Activated CD4-positive, alpha-beta T cell treated with anti-CD3 and anti-CD28 coated beads, Interleukin-2, amount 10 ng/mL, durations not matched to agents 7 days and 5 days (primary cell): Measurements from ENCODE around the gene NSUN4. TPM values are rescaled to one million over a fixed set of nuclear protein-coding genes. Genes with fewer than 3 reads are reported as not detected.

ENCODE experiments used
- CTCF ChIA-PET: fragments of 350-600 bp; sonication (Branson Sonifier 250); formaldehyde crosslinking; loops from one replicate; lab custom pipeline; 2021; ENCODE audit warnings: antibody characterized with exemption; lab: Charles Lee
- POLR2A ChIA-PET: fragments of 350-600 bp; sonication (Branson Sonifier 250); formaldehyde crosslinking; loops from one replicate; lab custom pipeline; 2021; ENCODE audit warnings: antibody characterized with exemption; lab: Charles Lee
- DNase-seq: peaks from one replicate; pipeline ENCODE4 v3.0.0-alpha.2; 2020
- H3K27ac Mint-ChIP-seq: one replicate; pipeline ENCODE4 v1.8.0; 2021; ENCODE audit warnings: mild to moderate bottlenecking, moderate library complexity, mixed read lengths
- H3K27me3 Mint-ChIP-seq: one replicate; pipeline ENCODE4 v1.8.0; 2021; ENCODE audit warnings: mixed read lengths
- H3K36me3 Mint-ChIP-seq: one replicate; pipeline ENCODE4 v1.8.0; 2021; ENCODE audit warnings: low read depth, mixed read lengths
- H3K4me1 Mint-ChIP-seq: one replicate; pipeline ENCODE4 v1.8.0; 2021; ENCODE audit warnings: mixed read lengths
- H3K4me3 Mint-ChIP-seq: one replicate; pipeline ENCODE4 v1.8.0; 2021; ENCODE audit warnings: mild to moderate bottlenecking, moderate library complexity, mixed read lengths
- H3K9me3 Mint-ChIP-seq: one replicate; pipeline ENCODE4 v1.8.0; 2021; ENCODE audit warnings: mixed read lengths
- total RNA-seq, 2 experiments: library from RNA; stranded (reverse); gene quantifications; one replicate each; pipeline ENCODE4 v1.2.3, GENCODE V29; 2021

The NSUN4 gene
- total RNA-seq, 2 experiments from 2014 or later = 22.2 to 22.3 TPM

DNA sequence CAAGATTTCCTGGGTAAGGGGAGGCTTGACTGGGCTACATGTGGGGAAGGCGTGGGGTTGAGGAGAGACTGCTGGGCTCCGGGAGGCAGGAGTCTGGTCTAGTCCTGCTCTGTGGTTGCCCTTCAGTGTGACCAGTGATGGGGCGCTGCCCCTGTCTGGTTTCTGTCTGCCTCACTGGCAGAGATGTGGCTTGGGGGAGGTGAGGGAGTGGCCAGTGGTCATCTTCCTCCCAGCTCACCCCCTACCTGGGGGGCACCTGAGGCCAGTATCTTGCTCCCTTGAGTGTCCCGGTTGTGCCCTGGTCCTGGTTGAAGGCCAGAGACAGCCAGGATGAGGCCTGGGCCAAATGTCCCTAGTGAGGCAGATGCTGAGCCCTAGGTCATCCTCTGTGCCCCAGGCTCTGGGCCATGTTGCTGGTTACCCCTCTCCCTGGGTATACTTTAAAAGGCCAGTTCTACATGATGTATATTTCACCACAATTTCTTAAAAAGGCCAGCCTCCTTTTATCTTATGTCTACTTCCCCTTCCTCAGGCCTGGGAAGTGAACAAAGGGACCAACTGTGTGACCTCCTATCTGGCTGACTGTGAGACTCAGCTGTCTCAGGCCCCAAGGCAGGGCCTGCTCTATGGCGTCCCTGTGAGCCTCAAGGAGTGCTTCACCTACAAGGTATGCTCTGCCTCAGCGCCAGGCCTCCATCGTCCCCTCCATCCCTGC lies 64.0 kb downstream of the NSUN4 start:
- DNase-seq = no peak
- Mint-ChIP-seq H3K27ac (no peak overlapping the region), H3K9me3 (no peaks in the 10 kb centered on the region), H3K36me3 (no peaks in the 10 kb centered on the region), H3K27me3 (no peaks in the 10 kb centered on the region), H3K4me3 (no peak overlapping the region), H3K4me1 (peaks cover 2% of the 10 kb centered on the region)
- CTCF ChIA-PET = no interaction called here
- POLR2A ChIA-PET = no interaction called here

DNA sequence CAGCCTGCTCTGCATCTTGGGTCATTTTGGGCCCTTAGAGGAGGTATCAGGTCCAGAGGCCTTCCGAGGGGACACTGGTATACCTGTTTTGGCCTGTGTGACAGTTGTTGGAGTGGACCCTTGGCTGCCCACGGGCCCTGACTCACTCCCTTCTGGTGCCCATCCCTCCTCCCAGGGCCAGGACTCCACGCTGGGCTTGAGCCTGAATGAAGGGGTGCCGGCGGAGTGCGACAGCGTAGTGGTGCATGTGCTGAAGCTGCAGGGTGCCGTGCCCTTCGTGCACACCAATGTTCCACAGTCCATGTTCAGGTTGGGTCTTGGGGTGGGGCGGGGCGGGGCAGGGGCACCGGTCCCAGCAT lies 64.6 kb downstream of the NSUN4 start:
- CTCF ChIA-PET = no interaction called here
- H3K4me3 Mint-ChIP-seq = no peak overlapping the region
- no peaks in the 10 kb centered on the region for H3K9me3 Mint-ChIP-seq
- DNase-seq = no peak
- H3K27ac Mint-ChIP-seq = no peak overlapping the region
- H3K4me1 Mint-ChIP-seq = peaks cover 2% of the 10 kb centered on the region
- no peaks in the 10 kb centered on the region for H3K36me3 Mint-ChIP-seq
- H3K27me3 Mint-ChIP-seq = no peaks in the 10 kb centered on the region
- POLR2A ChIA-PET = no interaction called here

DNA sequence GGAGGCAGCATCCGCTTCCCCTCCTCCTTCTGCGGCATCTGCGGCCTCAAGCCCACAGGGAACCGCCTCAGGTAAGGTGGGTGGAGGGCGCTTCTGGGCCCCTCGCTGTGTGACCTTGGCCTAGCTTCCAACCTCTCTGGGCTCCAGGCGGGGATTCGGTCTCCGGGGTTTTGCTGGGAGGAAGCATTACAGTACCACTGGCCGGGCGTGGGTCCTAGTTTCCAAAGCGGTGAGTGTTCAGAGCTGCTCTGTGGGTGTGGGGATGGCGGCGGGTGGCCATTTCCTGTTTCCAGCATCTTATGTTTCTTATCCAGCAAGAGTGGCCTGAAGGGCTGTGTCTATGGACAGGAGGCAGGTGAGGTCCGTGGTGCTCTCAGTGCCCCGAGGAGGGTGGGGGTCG lies 65.1 kb downstream of the NSUN4 start:
- Mint-ChIP-seq H3K4me3 (no peak overlapping the region), H3K36me3 (no peaks in the 10 kb centered on the region), H3K9me3 (no peaks in the 10 kb centered on the region), H3K27ac (no peak overlapping the region), H3K27me3 (no peaks in the 10 kb centered on the region), H3K4me1 (peaks cover 2% of the 10 kb centered on the region)
- CTCF ChIA-PET = no interaction called here
- POLR2A ChIA-PET = no interaction called here
- DNase-seq = no peak

DNA sequence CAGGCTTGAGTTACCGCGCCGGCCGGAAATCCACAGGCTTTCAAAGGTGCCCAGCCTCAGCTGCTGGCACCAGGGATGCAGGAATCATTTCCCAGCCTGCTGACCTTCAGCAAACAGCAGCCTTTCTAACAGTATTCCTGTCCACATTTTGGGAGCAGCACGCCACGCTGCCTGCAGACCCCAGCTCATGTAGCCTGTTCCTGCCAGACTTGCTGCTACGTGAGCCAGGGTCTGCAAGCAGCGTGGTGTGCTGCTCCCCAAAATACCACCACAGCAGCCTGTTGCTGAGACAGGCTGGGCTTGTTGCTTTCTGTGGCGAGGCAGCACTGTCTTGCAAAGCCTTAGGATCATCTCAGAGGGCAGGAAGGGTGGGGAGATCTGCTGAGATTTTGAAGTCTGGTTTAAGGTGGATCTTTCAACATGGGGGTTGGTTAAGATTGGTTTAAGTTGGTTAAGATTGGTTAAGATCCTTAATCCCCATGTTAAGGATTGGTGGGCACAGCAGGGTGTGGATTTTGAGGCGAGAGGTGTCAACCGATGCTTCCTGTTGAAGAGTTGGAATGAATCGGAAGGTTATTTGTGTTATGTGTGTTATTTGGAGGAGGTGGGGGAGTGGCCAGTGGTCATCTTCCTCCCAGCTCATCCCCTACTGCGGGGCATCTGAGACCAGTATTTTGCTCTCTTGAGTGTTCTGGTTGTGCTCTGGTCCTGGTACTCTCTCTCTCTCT lies 66.4 kb downstream of the NSUN4 start:
- no peaks in the 10 kb centered on the region for H3K9me3 Mint-ChIP-seq
- H3K27me3 Mint-ChIP-seq = no peaks in the 10 kb centered on the region
- no peak for DNase-seq
- ChIA-PET POLR2A (no interaction called here), CTCF (interaction anchor here (0.6 to 1.3 kb wide), 7 partner anchors 11 to 305 kb away, joined by 3 to 4 read pairs (median 3); no protein-coding TSS in a partner anchor)
- peaks cover 2% of the 10 kb centered on the region for H3K4me1 Mint-ChIP-seq
- H3K4me3 Mint-ChIP-seq = no peak overlapping the region
- H3K27ac Mint-ChIP-seq = no peak overlapping the region
- no peaks in the 10 kb centered on the region for H3K36me3 Mint-ChIP-seq

DNA sequence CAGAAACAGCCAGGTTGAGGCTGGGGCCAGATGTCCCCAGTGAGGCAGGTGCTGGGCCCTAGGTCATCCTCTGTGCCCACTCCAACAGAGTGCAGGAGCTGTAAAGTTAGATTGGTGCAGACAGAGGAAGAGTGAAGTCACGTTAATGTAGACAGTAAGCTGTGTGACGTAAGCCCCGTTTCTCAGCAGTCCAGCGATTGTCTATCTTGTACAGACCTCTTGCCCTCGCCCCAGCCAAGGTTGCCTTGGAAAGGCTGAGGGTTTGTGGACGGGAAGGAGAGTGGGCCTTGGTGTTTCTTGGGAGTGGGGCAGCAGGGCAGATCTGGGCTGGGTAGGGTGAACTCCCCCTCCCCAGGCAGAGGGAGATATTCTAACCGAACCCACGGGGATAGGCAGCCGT lies 67.0 kb downstream of the NSUN4 start:
- DNase-seq = no peak
- no peak overlapping the region for H3K27ac Mint-ChIP-seq
- CTCF ChIA-PET = interaction anchor here (0.6 to 1.3 kb wide), 4 partner anchors 11 to 304 kb away, joined by 3 to 4 read pairs (median 4); no protein-coding TSS in a partner anchor
- H3K36me3 Mint-ChIP-seq = no peaks in the 10 kb centered on the region
- H3K9me3 Mint-ChIP-seq = no peaks in the 10 kb centered on the region
- H3K4me3 Mint-ChIP-seq = no peak overlapping the region
- no peaks in the 10 kb centered on the region for H3K27me3 Mint-ChIP-seq
- peaks cover 2% of the 10 kb centered on the region for H3K4me1 Mint-ChIP-seq
- POLR2A ChIA-PET = no interaction called here

DNA sequence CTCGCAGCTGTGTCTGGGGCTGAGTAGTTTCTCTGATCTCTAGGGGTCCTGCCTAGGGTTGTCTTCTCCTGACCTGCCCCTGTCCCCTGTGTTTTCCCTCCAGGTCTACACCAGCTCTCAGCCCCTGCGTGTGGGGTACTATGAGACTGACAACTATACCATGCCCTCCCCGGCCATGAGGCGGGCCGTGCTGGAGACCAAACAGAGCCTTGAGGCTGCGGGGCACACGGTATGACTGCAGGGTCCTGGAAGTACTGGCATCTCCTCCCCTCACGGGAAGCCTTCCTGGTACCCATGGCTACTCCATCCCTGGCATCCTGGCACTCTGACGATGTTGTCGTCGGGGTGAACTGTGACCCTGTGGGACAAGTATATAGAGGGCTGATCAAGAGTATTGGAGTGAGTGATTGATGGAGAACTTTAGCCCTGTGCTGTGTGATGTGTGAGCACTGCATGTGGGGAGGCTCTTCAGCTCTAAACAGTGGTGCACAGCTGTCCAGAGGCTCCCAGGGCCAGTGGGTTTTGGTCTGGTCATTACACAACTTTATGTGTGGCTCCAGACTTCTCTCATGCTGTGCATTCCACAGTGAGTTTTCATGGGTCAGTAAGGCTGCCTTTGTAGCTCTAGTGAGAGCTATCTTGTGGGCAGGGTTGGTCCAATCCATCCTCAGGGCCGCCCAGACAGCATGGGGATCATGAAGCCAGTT lies 67.9 kb downstream of the NSUN4 start:
- Mint-ChIP-seq H3K9me3 (no peaks in the 10 kb centered on the region), H3K36me3 (no peaks in the 10 kb centered on the region), H3K4me1 (peaks cover 2% of the 10 kb centered on the region), H3K4me3 (no peak overlapping the region), H3K27me3 (no peaks in the 10 kb centered on the region), H3K27ac (no peak overlapping the region)
- ChIA-PET POLR2A (no interaction called here), CTCF (interaction anchor here (0.6 to 1.0 kb wide), 2 partner anchors 67 to 87 kb away, joined by 3 read pairs; no protein-coding TSS in a partner anchor)
- no peak for DNase-seq

DNA sequence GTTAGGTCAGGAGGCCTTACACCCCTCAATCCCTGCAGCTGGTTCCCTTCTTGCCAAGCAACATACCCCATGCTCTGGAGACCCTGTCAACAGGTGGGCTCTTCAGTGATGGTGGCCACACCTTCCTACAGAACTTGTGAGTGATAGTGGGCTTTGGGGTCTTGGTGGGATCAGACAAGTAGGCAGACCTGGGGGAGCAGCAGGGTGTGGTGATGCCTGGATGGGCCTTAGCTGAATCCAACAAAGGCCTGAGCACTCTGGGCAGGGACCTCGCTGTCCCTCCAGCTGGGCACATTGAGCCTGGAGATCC lies 68.4 kb downstream of the NSUN4 start:
- Mint-ChIP-seq H3K36me3 (no peaks in the 10 kb centered on the region), H3K4me3 (no peak overlapping the region), H3K9me3 (no peaks in the 10 kb centered on the region), H3K4me1 (peaks cover 2% of the 10 kb centered on the region), H3K27ac (no peak overlapping the region), H3K27me3 (no peaks in the 10 kb centered on the region)
- DNase-seq = no peak
- ChIA-PET CTCF (interaction anchor here (0.6 to 1.0 kb wide), 3 partner anchors 33 to 87 kb away, joined by 3 read pairs; no protein-coding TSS in a partner anchor), POLR2A (no interaction called here)

DNA sequence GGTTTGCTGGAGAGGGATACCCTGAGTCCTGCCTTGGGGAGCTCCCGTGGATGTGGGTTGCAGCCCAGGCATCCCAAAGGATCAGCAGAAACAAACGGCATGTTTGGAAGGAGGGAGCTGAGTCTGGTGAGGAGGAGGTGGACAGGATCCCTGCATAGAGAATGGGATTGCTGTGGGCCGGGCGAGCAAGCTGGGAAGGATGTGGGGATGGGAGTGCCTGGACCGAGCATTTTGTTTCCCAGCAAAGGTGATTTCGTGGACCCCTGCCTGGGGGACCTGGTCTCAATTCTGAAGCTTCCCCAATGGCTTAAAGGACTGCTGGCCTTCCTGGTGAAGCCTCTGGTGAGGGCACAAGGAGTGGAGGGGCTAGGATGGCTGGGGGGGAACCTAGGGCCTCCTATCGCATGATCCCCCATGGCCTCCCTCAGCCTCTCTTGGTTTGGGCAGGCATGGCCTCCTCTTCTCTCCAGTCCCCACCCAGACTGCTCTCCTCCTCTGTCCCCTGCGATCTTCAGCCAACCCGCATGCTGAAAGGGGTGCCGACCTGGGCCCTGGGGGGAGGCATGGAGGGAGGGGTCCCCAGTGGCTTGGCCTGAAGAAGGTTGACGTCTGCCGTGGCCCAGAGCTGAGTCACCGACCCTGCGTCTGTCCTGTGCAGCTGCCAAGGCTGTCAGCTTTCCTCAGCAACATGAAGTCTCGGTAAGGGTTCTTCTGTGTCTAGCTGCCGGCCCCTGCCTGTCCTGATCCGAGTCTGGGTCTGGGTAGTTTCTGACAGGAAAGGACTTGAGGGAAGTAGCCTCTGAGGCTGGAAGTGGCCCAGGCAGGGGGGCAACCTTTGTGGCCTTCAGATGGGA lies 69.8 kb downstream of the NSUN4 start:
- Mint-ChIP-seq H3K9me3 (no peaks in the 10 kb centered on the region), H3K4me1 (peaks cover 2% of the 10 kb centered on the region), H3K36me3 (no peaks in the 10 kb centered on the region), H3K27me3 (no peaks in the 10 kb centered on the region), H3K4me3 (no peak overlapping the region), H3K27ac (no peak overlapping the region)
- DNase-seq = no peak
- POLR2A ChIA-PET = no interaction called here
- CTCF ChIA-PET = interaction anchor here (1.6 kb wide), 1 partner anchor 123 kb away, joined by 3 read pairs; no protein-coding TSS in a partner anchor

DNA sequence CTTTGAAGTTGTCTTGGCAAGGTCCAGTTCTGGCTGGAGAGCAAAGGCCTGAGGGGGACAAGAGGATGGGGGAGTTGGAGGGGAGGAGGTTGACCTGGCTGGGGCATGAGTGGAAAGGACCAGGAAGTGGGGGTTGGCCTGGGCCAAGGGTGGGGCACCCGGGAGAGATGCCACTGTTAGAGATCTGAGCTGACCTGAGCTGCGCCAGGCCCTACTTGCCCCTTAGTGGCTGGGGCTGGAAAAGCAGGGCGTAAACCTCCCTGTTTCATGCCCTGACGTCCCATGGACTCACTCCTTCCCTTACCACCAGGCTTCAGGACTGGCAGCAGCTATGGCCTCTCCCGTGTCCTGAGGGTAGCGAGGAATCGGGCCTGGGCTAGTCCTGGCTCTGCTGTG lies 70.4 kb downstream of the NSUN4 start:
- H3K4me1 Mint-ChIP-seq = peaks cover 2% of the 10 kb centered on the region
- POLR2A ChIA-PET = no interaction called here
- DNase-seq = no peak
- H3K36me3 Mint-ChIP-seq = no peaks in the 10 kb centered on the region
- no peaks in the 10 kb centered on the region for H3K27me3 Mint-ChIP-seq
- H3K9me3 Mint-ChIP-seq = no peaks in the 10 kb centered on the region
- no peak overlapping the region for H3K4me3 Mint-ChIP-seq
- no peak overlapping the region for H3K27ac Mint-ChIP-seq
- CTCF ChIA-PET = interaction anchor here (0.6 to 1.6 kb wide), 3 partner anchors 122 to 933 kb away, joined by 3 read pairs; partner anchors contain the start of gene POMGNT1

Other genes starting within 250 kb of the NSUN4 start
- 1 to 10 TPM; 3.5 to 3.9 TPM for gene PIK3R3, start 208.2 kb upstream of the NSUN4 start, total RNA-seq
- gene TSPAN1, start 165.7 kb upstream of the NSUN4 start, total RNA-seq = not detected
- gene P3R3URF, start 164.3 kb upstream of the NSUN4 start, total RNA-seq = not detected
- gene POMGNT1, start 142.4 kb upstream of the NSUN4 start, total RNA-seq = 10 to 100 TPM; 32.0 to 33.4 TPM
- gene LURAP1, start 137.5 kb upstream of the NSUN4 start, total RNA-seq = not detected
- gene RAD54L, start 93.0 kb upstream of the NSUN4 start, total RNA-seq = 10 to 100 TPM; 46.7 to 54.0 TPM
- 10 to 100 TPM; 37.1 to 40.6 TPM for gene LRRC41, start 37.2 kb upstream of the NSUN4 start, total RNA-seq
- gene UQCRH, start 37.1 kb upstream of the NSUN4 start, total RNA-seq = 100 to 1,000 TPM; 247 to 273 TPM
- gene FAAH, start 53.5 kb downstream of the NSUN4 start, total RNA-seq = 1 to 10 TPM; 6.1 to 7.6 TPM
- gene DMBX1, start 149.0 kb downstream of the NSUN4 start, total RNA-seq = under 1 TPM in 1 of 2 experiments, not detected in 1; 0.10 TPM
- not detected for gene KNCN, start 210.8 kb downstream of the NSUN4 start, total RNA-seq